Peyer's patch (tissue), 4 donors: ENCODE data around the gene PLXNA4. TPM values are rescaled to one million over a fixed set of nuclear protein-coding genes. Genes with fewer than 3 reads are reported as not detected.

ENCODE experiments used
- DNase-seq, 3 donors: peaks; one replicate each; pipeline ENCODE4 v3.0.0-alpha.2; 2017 to 2019
- H3K27ac ChIP-seq, 4 donors: fragments of 200-600 bp; sonication (generic); one replicate each; pipeline ENCODE4 v1.5.1; 2016 to 2019
- H3K27me3 ChIP-seq, 2 donors: fragments of 200-600 bp; sonication (generic); one replicate each; pipeline ENCODE4 v1.5.1; 2019
- H3K36me3 ChIP-seq, 3 donors: fragments of 200-600 bp; sonication (generic); one replicate each; pipeline ENCODE4 v1.5.1; 2016 to 2019
- H3K4me1 ChIP-seq, 4 donors: fragments of 200-600 bp; sonication (generic); one replicate each; pipeline ENCODE4 v1.5.1; 2016 to 2019
- H3K4me3 ChIP-seq, 4 donors: fragments of 200-600 bp; sonication (generic); 1 replicate in 3 of 4; 2 replicates in 1 of 4; pipeline ENCODE4 v1.5.1; 2016 to 2019; ENCODE audit warnings: mild to moderate bottlenecking in 1 of 4
- H3K9me3 ChIP-seq, 4 donors: fragments of 200-600 bp; sonication (generic); one replicate each; pipeline ENCODE4 v1.5.1; 2016 to 2019; ENCODE audit warnings: mild to moderate bottlenecking in 1 of 4
- POLR2A ChIP-seq, 2 donors: fragments of 450-650 bp; IDR thresholded peaks; one replicate each; pipeline ENCODE4 v1.5.1; 2017; ENCODE audit warnings: antibody characterized with exemption in 2 of 2, mild to moderate bottlenecking in 2 of 2, moderate library complexity in 2 of 2
- total RNA-seq, 4 donors: library from RNA; depleted of rRNA; stranded (reverse); fragments of >200 nt; gene quantifications; one replicate each; pipeline ENCODE4 v1.1.0, GENCODE V29; 2016
- TF ChIP-seq, protein P1 (sequence below), 6 experiments: fragments of 450-650 bp in 4 of 6; fragments of 200-600 bp in 2 of 6; sonication (generic) in 1 of 6; IDR thresholded peaks; one replicate each; pipeline ENCODE4 v1.5.1; 2017 to 2019; ENCODE audit warnings: antibody characterized with exemption in 6 of 6, mild to moderate bottlenecking in 3 of 6, moderate library complexity in 1 of 6

The PLXNA4 gene
- total RNA-seq, 4 donors from 2014 or later = 1.4 to 3.8 (median 3.0) TPM

DNA sequence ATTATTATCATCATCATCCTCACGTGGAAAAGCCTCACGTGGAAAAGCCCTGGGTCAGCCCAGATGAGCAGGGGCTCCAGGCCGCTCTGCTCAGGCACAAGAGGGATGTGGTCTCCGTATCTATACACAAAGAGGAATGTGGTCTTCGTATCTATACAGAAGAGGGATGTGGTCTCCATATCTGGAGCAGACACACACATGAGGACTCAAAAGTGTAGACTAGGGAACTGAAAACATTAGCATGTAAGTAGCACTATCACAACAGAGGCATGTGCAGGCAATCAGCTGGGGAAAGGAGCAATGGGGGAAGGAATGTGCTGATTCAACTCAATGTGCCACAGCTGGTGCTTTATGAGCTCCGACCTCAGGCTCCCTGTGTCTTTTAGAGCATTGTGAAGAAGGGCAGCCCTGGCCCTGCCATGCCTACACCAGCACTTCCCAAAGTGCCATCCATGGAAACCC is 86.5 kb downstream of the PLXNA4 start:
- no peaks in the 10 kb centered on the region for H3K27me3 ChIP-seq
- no peak overlapping the region for H3K4me3 ChIP-seq
- H3K9me3 ChIP-seq = no peaks in the 10 kb centered on the region
- no peaks in the 10 kb centered on the region for H3K36me3 ChIP-seq
- DNase-seq = no peak
- H3K27ac ChIP-seq = no peak overlapping the region
- no peaks in the 10 kb centered on the region for H3K4me1 ChIP-seq
- TF ChIP-seq, protein P1, sequence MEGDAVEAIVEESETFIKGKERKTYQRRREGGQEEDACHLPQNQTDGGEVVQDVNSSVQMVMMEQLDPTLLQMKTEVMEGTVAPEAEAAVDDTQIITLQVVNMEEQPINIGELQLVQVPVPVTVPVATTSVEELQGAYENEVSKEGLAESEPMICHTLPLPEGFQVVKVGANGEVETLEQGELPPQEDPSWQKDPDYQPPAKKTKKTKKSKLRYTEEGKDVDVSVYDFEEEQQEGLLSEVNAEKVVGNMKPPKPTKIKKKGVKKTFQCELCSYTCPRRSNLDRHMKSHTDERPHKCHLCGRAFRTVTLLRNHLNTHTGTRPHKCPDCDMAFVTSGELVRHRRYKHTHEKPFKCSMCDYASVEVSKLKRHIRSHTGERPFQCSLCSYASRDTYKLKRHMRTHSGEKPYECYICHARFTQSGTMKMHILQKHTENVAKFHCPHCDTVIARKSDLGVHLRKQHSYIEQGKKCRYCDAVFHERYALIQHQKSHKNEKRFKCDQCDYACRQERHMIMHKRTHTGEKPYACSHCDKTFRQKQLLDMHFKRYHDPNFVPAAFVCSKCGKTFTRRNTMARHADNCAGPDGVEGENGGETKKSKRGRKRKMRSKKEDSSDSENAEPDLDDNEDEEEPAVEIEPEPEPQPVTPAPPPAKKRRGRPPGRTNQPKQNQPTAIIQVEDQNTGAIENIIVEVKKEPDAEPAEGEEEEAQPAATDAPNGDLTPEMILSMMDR (IDR thresholded peaks at IDR 0.05) = no peak
- TF ChIP-seq POLR2A (IDR thresholded peaks at IDR 0.05) = no peak

DNA sequence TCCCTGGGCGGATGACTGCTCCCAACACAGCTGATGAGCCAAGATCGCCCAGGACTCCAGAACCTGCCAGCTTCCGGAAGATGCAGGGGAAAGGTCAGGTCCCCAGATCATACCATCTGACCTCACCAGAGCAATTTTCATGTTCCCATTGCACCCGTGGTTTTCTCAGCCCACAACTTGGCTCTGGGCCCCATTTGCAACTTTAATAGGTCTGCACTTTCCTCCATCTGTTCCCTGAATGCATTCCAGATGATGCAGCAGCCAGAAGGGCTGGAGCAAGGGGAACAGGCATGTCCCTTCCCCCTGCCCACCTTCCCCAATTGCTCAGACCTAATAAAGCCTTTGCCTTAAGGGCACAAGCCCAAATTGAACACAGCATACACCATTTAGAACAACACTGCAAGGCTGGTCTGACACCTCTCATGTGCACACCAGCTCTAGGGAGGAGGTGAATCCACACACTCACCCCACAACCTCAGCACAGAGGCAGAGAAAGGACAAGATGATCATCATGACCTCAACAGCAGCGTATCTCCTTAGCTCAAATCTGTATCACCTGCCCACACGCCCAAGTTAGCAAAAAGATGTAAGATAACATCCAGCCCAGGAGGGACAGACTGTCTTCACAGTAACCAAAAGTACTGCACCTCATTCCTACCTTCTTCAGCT is 87.5 kb downstream of the PLXNA4 start:
- Histone ChIP-seq H3K4me3 (no peak overlapping the region), H3K27me3 (no peaks in the 10 kb centered on the region), H3K4me1 (no peaks in the 10 kb centered on the region), H3K9me3 (no peaks in the 10 kb centered on the region), H3K27ac (no peak overlapping the region), H3K36me3 (no peaks in the 10 kb centered on the region)
- no peak for TF ChIP-seq POLR2A (IDR thresholded peaks at IDR 0.05)
- TF ChIP-seq, protein P1 (IDR thresholded peaks at IDR 0.05) = no peak
- DNase-seq = no peak

DNA sequence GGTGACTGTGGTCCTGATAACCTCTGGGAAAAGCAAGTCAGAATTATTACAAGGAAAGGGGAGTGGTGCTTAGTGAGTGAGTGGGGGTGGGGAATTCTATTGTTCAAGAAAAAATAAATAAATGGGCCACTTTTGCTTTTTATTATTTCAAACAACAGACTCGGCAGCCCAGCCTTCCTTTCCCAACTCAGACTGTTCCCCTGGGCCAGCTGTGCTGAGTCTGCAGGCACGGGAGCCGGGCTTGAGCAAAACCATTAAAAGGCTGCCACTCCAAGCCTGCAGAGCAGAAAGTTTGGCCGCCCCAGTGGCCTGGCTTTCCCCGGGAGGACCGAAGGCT is 90.0 kb downstream of the PLXNA4 start:
- H3K27ac ChIP-seq = no peak overlapping the region
- no peaks in the 10 kb centered on the region for H3K4me1 ChIP-seq
- TF ChIP-seq, protein P1 (IDR thresholded peaks at IDR 0.05) = no peak
- TF ChIP-seq POLR2A (IDR thresholded peaks at IDR 0.05) = no peak
- H3K9me3 ChIP-seq = no peaks in the 10 kb centered on the region
- H3K4me3 ChIP-seq = no peak overlapping the region
- no peaks in the 10 kb centered on the region for H3K36me3 ChIP-seq
- no peaks in the 10 kb centered on the region for H3K27me3 ChIP-seq
- no peak for DNase-seq

DNA sequence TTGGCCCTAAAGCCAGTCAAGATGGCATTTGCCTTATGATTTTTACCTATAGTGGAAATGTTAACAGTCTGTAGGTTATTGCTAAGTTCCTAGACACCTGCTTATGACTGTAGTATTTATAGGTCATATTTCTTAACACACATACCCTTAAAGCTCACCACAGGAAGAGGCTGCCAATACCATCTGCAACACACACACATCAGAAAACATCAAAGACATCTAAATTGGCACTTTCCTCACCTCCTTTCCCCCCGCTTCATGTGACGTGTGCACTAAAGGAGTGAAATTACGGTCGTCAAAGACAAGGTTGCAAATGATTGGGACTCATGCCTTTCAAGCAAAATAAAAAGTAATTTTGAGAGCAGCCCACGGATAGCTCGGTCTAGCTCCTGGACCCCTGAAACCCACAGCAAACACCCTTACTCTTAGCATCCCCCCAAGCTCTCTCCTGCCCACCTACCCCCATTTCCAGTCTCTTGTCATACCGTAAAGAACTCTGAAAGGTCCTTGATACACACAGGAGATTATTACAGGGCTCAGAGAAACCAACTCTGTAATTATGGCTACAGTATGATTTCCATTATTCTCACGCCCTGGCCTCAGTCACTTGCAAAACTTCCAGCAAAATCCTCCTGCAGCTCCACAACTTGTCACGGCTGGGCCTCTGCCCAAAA is 90.5 kb downstream of the PLXNA4 start:
- Histone ChIP-seq H3K27me3 (no peaks in the 10 kb centered on the region), H3K4me3 (no peak overlapping the region), H3K27ac (no peak overlapping the region), H3K36me3 (no peaks in the 10 kb centered on the region), H3K9me3 (no peaks in the 10 kb centered on the region), H3K4me1 (no peaks in the 10 kb centered on the region)
- DNase-seq = no peak
- TF ChIP-seq POLR2A (IDR thresholded peaks at IDR 0.05) = no peak
- TF ChIP-seq, protein P1 (IDR thresholded peaks at IDR 0.05) = no peak

DNA sequence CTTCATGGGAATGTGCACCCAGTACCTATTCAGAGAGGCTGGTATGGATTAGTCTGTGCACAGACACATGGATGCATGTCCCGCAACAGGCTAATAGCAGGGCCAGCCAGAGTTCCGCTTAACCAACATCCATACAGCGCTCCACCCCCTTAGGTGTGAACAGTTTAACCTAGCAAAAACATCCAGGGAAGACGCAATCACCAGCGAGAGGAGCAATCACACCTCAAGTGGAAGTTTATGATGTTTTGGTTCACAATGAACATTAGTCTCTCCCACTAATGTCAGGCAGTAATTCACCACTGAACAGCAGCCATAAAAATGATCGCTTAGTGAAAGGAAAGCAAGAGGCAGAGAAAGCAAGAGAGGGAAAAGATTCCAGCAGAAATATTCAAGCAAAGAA is 91.1 kb downstream of the PLXNA4 start:
- Histone ChIP-seq H3K27ac (no peak overlapping the region), H3K36me3 (no peaks in the 10 kb centered on the region), H3K4me1 (no peaks in the 10 kb centered on the region), H3K27me3 (no peaks in the 10 kb centered on the region), H3K4me3 (no peak overlapping the region), H3K9me3 (no peaks in the 10 kb centered on the region)
- no peak for DNase-seq
- TF ChIP-seq, protein P1 (IDR thresholded peaks at IDR 0.05) = no peak
- TF ChIP-seq POLR2A (IDR thresholded peaks at IDR 0.05) = no peak
